ENCODE data around the gene TTC7B. TPM values are rescaled to one million over a fixed set of nuclear protein-coding genes. Genes with fewer than 3 reads are reported as not detected.

TTC7B gene
- total and polyA plus RNA-seq, 9 of the 15 experiments (the other 6 are each of a cell fraction or from before 2014, with no cell fraction given) = 2.2 to 77.2 (median 36.7) TPM

GRCh38 chr14:90827919-90828610 is 11.8 kb upstream of the TTC7B start (continued):
- TF ChIP-seq ZC3H4 (CRISPR knock-in tag; IDR thresholded peaks at IDR 0.05; ENCODE audit: borderline replicate concordance) (no peak), NBN (IDR thresholded peaks at IDR 0.05; ENCODE audit: low read depth) (no peak), XRCC5 (IDR thresholded peaks at IDR 0.05; ENCODE audit: low read depth, low read length) (no peak), ZNF184 (CRISPR knock-in tag; IDR thresholded peaks at IDR 0.05) (no peak), CREM (IDR thresholded peaks at IDR 0.05; ENCODE audit: low read depth) (peak; percentile 55; the same call in 1 of the 2 replicates), SMAD4 (CRISPR knock-in tag; conservative IDR thresholded peaks at IDR 0.05) (no peak), ZNF586 (CRISPR knock-in tag; conservative IDR thresholded peaks at IDR 0.05) (no peak), NCOA2 (IDR thresholded peaks at IDR 0.05; ENCODE audit: partially characterized antibody in 2 of 2) (no peak), MITF (IDR thresholded peaks at IDR 0.05) (no peak), ZNF830 (CRISPR knock-in tag; IDR thresholded peaks at IDR 0.05) (no peak), HCFC1 (IDR thresholded peaks at IDR 0.05; ENCODE audit: low read depth, low read length) (no peak), RBM14 (IDR thresholded peaks at IDR 0.05; ENCODE audit: borderline replicate concordance, insufficient read depth, low read depth, low read length) (no peak), HSF4 (CRISPR knock-in tag; IDR thresholded peaks at IDR 0.05; ENCODE audit: borderline replicate concordance) (no peak), NCOA1 (IDR thresholded peaks at IDR 0.05; ENCODE audit: low read depth) (no peak)
- TF ChIP-seq, protein P1, sequence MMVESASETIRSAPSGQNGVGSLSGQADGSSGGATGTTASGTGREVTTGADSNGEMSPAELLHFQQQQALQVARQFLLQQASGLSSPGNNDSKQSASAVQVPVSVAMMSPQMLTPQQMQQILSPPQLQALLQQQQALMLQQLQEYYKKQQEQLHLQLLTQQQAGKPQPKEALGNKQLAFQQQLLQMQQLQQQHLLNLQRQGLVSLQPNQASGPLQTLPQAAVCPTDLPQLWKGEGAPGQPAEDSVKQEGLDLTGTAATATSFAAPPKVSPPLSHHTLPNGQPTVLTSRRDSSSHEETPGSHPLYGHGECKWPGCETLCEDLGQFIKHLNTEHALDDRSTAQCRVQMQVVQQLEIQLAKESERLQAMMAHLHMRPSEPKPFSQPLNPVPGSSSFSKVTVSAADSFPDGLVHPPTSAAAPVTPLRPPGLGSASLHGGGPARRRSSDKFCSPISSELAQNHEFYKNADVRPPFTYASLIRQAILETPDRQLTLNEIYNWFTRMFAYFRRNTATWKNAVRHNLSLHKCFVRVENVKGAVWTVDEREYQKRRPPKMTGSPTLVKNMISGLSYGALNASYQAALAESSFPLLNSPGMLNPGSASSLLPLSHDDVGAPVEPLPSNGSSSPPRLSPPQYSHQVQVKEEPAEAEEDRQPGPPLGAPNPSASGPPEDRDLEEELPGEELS (CRISPR knock-in tag; IDR thresholded peaks at IDR 0.05; ENCODE audit: borderline replicate concordance) = no peak

All from K562 (cell line).